Measurements from ENCODE around the gene ANAPC10.

Gene ANAPC10

DNA sequence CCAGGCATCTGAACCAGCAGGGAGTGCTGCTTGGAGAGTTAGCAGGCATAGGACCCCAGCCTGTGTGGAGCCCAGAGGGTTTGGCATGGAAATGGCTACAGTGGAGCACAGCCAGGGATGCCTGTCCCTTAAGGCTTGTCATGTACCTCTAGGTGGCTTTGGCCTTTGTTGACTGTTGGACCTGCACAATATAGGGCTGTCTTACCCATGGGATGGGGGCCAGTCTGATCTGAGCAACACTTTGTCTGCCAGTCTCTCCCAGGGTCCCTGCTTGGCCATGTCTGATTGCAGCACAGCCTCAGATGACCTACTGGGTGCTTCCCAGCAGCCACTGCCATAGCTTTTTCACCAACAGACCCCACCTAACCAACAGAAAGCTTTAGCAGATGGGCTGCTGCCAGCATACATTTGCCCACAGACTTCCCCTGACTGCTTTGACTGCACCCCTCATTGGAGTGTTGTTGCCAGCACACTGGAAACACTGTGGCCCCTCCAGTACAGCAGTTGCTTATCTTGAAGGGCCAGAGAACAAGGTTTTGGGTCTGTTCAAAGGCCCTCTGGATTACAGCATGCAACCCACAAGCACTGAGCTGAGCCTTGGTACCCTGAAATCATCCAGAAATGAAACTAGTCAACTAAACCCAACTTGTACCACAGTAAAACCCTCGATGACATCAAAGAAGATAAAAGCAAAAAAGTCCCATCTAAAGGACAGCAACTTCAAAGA lies 22.1 kb downstream of the ANAPC10 start:
- TF ChIP-seq, protein P1, sequence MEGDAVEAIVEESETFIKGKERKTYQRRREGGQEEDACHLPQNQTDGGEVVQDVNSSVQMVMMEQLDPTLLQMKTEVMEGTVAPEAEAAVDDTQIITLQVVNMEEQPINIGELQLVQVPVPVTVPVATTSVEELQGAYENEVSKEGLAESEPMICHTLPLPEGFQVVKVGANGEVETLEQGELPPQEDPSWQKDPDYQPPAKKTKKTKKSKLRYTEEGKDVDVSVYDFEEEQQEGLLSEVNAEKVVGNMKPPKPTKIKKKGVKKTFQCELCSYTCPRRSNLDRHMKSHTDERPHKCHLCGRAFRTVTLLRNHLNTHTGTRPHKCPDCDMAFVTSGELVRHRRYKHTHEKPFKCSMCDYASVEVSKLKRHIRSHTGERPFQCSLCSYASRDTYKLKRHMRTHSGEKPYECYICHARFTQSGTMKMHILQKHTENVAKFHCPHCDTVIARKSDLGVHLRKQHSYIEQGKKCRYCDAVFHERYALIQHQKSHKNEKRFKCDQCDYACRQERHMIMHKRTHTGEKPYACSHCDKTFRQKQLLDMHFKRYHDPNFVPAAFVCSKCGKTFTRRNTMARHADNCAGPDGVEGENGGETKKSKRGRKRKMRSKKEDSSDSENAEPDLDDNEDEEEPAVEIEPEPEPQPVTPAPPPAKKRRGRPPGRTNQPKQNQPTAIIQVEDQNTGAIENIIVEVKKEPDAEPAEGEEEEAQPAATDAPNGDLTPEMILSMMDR (IDR thresholded peaks at IDR 0.05; ENCODE audit: low read depth, low read length, missing control alignments) = no peak
- no peak overlapping the region for H3K4me3 ChIP-seq (ENCODE audit: low read depth, low read length)
- no peak for DNase-seq (ENCODE audit: low read depth)

DNA sequence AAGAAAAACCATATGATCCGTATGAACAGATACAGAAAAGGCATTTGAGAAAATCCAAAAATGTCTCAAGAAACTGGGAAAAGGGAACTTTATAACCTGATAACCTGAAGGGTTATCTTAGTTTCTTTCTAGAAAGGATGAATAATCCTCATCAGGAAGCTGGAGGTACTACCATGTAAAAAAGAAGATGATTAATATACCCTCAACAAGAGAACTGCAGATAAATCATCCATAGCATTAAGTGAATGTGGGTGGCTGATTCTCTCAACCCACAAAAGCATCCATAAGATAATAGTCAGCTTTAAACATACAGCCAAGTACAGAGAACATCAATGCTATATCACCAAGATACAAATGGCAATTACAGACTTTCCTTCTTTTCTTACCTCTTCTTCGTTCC lies 26.4 kb downstream of the ANAPC10 start:
- no peak overlapping the region for H3K4me3 ChIP-seq (ENCODE audit: low read depth, low read length)
- TF ChIP-seq, protein P1 (IDR thresholded peaks at IDR 0.05; ENCODE audit: low read depth, low read length, missing control alignments) = no peak
- DNase-seq (ENCODE audit: low read depth) = no peak

DNA sequence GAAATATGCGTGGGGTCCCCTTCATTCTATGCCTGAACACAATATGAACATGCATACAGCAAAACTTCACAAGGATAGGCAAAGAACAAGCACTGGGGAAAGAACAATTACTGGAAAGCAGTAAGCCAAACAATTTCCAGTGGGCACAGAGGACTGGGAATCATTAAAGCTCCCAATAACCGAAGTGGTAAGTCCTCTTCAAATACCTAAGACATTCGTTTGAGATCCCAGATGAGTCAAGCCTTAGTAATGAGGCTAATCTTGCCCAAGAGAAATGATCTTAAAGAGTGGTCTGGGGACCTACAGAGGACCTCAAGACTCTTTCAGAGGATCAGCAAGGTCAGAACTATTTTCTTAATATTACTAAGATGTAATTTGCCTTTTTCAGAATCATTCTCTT lies 28.6 kb downstream of the ANAPC10 start:
- no peak overlapping the region for H3K4me3 ChIP-seq (ENCODE audit: low read depth, low read length)
- TF ChIP-seq, protein P1 (IDR thresholded peaks at IDR 0.05; ENCODE audit: low read depth, low read length, missing control alignments) = no peak
- no peak for DNase-seq (ENCODE audit: low read depth)

DNA sequence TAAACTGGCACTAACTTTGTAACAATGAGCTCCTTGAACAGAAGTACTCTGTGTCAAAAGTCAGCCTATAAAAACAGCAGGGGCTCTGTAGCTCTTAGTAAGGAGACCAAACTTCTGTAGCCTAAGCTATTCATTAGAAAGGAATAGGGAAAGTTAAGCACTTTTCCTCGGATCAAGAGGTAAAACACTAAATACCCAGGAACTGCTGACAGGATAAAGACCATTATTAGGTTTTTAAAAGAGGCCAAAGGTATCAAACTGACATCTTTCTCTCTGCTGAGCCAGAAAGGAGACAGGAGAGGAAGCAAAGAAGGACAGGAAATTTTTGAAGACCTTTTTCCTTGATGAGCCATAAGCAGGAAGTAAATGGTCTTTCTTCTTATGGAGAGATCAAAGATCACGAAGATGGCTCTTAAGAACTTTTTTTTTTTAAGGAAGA lies 31.9 kb downstream of the ANAPC10 start:
- H3K4me3 ChIP-seq (ENCODE audit: low read depth, low read length) = no peak overlapping the region
- TF ChIP-seq, protein P1 (IDR thresholded peaks at IDR 0.05; ENCODE audit: low read depth, low read length, missing control alignments) = no peak
- DNase-seq (ENCODE audit: low read depth) = no peak

DNA sequence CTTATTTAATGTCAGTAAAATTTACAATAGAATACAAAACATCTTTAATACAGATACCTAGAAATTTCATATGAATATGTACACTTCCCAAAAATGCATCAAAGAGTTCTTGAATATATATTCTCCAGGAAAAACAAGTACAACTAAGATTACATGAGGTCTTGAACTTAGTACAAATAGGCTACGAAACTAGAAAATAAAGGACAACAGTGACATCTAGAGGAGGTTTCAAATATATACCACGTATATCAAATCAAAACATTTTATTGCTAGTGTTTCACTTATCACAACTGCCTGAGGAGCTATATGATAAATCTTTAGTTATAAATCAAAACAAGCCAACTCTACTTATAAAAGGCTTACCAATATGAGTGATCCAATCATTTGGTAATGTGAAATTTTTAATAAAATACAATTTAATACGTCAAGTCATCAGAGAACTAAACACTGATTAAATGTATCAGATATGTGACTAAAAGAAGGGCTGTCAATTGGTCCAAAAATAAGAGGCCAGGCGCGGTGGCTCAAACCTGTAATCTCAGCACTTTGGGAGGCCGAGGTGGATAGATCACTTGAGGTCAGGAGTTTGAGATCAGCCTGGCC lies 36.6 kb downstream of the ANAPC10 start:
- H3K4me3 ChIP-seq (ENCODE audit: low read depth, low read length) = no peak overlapping the region
- DNase-seq (ENCODE audit: low read depth) = peak; percentile 35
- TF ChIP-seq, protein P1 (IDR thresholded peaks at IDR 0.05; ENCODE audit: low read depth, low read length, missing control alignments) = peak; percentile 11

DNA sequence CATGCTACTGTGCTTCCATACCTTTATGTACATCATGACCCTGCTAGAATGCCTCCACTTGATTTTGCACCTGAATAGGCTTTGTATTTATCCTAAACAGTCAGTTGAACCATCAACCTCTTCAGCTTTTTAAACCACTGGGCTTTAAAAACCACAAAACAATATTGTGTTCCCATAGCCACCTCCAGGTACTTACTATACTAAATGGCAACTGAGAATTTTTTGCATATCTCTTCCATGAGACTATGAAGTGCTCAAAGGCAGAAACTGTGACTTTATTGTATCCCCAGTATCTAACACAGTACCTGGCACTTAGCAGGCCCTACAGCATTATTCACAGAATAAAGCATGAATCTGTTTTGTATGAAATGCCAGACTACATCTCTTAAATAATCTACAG lies 39.7 kb downstream of the ANAPC10 start:
- no peak overlapping the region for H3K4me3 ChIP-seq (ENCODE audit: low read depth, low read length)
- DNase-seq (ENCODE audit: low read depth) = no peak
- TF ChIP-seq, protein P1 (IDR thresholded peaks at IDR 0.05; ENCODE audit: low read depth, low read length, missing control alignments) = no peak

All from GM12864 (cell line).